Measurements from ENCODE around the gene ABCB10.

DNA sequence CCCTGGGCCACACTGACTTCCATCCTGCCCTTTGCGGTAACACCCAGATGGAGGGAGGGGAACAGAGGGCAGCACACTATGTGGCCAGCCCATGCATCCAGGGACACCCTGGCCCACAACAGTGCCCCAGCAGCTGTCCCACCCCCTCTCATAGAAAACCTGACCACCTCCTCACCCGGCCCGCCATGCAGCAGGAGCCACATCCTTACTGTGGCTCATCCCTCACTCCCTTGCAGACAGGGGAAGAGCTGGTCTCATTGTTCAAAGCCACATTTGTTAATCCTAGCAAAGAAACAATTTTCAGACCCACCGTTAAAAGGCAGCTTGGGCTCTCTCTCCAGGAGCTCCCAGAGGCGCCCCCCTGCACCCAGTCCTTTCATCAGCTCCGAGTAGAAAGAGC, 27.2 kb downstream of the ABCB10 start:
- no peak for TF ChIP-seq CTCF (IDR thresholded peaks at IDR 0.05)
- TF ChIP-seq POLR2A (IDR thresholded peaks at IDR 0.05) = no peak

Measured in lower leg skin (tissue), 3 donors.